Right lobe of liver (tissue), 4 donors: Measurements from ENCODE around the gene ARG2.

ENCODE experiments used
- CTCF ChIP-seq, 4 donors: fragments of 200-600 bp in 3 of 4; fragments of 450-650 bp in 1 of 4; IDR thresholded peaks; one replicate each; pipeline versions ENCODE4 v1.5.1 to v1.8.0; 2016 to 2022; ENCODE audit warnings: antibody characterized with exemption in 4 of 4, mild to moderate bottlenecking in 2 of 4
- POLR2A ChIP-seq: fragments of 450-650 bp; IDR thresholded peaks from one replicate; pipeline ENCODE4 v1.6.1; 2017; ENCODE audit warnings: antibody characterized with exemption, mild to moderate bottlenecking
- donor health status: DM: no; HTN: no; CAD: no.
- donor health status: DM: no; HTN: no; CAD: no.
- donor health status: DM: no; HTN: yes; CAD: no.

GRCh38 chr14:67675219-67675582 lies 55.5 kb downstream of the ARG2 start:
- TF ChIP-seq CTCF (IDR thresholded peaks at IDR 0.05) (no peak), POLR2A (no peak)
